Ectodermal cell (in vitro differentiated cells): ENCODE data around the gene IRF5.
"Not testable (repeated sequence)": the region's sequence is repeated elsewhere in the genome, so short reads cannot be mapped to it uniquely, and the experiment has no call there.

Experiments used
- H3K27ac ChIP-seq: 2 replicates; pipeline ENCODE4 v1.7.0; 2013; ENCODE audit warnings: mild to moderate bottlenecking, low read depth, low read length; ENCODE audit not compliant: insufficient read depth, poor library complexity, severe bottlenecking
- H3K27me3 ChIP-seq: 2 replicates; pipeline ENCODE4 v1.7.0; 2013; ENCODE audit warnings: mild to moderate bottlenecking, low read length; ENCODE audit not compliant: insufficient read depth, control insufficient read depth, poor library complexity, severe bottlenecking
- H3K36me3 ChIP-seq: one replicate; pipeline ENCODE4 v1.7.0; 2013; ENCODE audit warnings: low read length; ENCODE audit not compliant: control insufficient read depth, insufficient read depth
- H3K4me1 ChIP-seq: one replicate; pipeline ENCODE4 v1.7.0; 2013; ENCODE audit warnings: low read length; ENCODE audit not compliant: control insufficient read depth, insufficient read depth
- H3K4me3 ChIP-seq: 2 replicates; pipeline ENCODE4 v1.7.0; 2013; ENCODE audit warnings: low read depth, low read length, control low read depth; ENCODE audit not compliant: insufficient read depth
- H3K9me3 ChIP-seq: 2 replicates; pipeline ENCODE4 v1.7.0; 2013; ENCODE audit warnings: mild to moderate bottlenecking, low read length, moderate library complexity; ENCODE audit not compliant: control insufficient read depth
- WGBS, 2 experiments: methylation state at CpG; one replicate each; pipeline ENCODE4 v1.1.7; 2013; ENCODE audit warnings: missing lambda C conversion rate in 2 of 2; 5-methylcytosine and 5-hydroxymethylcytosine counted together

The IRF5 gene

DNA sequence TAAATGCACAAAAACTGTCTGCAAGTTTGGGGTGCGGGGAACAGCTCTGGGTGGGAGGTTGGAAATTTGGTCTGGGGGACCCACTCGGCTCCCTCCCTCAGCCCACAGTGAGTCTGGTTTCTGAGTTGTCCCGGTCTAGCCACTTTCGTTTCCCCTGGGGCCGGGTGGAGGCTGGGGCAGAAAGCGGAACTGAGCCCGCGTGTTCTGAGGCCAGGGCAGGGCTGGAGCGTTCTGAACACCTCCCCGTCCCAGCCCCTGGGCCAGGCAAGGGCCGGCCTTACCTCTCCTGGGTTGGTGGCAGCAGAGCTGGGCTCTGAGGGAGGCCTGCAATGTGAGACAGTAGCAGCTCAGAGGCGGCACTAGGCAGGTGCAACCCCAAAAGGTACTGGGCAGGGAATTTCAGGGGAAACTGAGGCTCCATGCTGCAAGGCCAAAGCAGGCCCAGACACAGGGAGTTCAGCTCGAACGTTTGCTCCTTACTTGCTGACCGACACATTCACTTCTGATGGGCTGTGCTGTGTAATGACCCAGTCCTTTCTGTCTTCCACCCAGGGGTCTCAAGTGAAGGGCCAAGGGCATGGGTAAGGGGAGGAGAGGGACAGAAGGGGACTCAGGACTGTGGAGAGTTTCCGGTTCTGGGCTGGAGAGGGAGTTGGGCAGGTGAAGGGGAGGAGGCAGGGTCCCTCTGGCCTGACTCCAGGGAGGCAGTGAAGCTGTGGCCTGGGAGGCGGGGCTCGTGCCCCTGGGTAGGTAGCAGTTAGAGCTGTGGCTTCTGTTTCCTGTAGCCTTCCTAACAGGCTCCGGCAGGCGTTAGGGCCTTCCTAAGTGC lies 3.0 kb downstream of the IRF5 start:
- WGBS, 2 experiments, result 84% methylated on average over 20 of the region's 20 CpGs
- Histone ChIP-seq H3K36me3 (no peaks in the 10 kb centered on the region), H3K27me3 (peaks cover 48% of the 10 kb centered on the region), H3K4me1 (no peaks in the 10 kb centered on the region), H3K4me3 (no peak overlapping the region), H3K9me3 (no peaks in the 10 kb centered on the region), H3K27ac (no peak overlapping the region)

DNA sequence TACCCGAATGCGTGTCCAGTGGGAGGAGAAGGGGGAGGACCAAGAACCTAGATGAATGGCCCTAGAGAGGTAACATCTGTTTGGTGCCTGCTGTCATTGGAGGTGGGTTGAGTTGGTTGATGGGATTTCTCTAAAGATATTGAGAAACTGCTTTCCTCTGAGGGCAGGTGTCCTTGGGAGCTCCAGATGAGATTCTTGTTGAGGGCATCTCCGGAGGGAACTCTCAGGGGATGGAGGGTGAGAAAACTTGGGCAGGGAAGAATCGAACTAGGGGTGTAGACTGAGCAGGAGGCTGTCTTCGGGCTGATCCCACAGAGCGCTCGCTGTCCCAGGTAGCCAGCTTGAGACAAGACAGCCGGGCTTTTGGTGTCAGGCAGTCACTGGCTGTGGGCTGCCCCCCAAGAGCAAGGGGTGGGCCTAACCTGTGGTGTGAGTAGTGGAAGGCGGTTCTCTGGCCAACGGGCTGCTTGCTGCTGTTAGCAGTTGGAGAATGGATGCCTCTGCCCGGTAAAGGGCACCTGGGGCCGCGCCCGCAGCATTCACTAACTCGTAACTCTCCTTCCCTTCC lies 3.7 kb downstream of the IRF5 start:
- no peaks in the 10 kb centered on the region for H3K4me1 ChIP-seq
- peaks cover 41% of the 10 kb centered on the region for H3K27me3 ChIP-seq
- H3K36me3 ChIP-seq, result no peaks in the 10 kb centered on the region
- H3K4me3 ChIP-seq, result no peak overlapping the region
- no peak overlapping the region for H3K27ac ChIP-seq
- no peaks in the 10 kb centered on the region for H3K9me3 ChIP-seq
- 82 to 84% methylated on average over 15 of the region's 15 CpGs for WGBS, 2 experiments

DNA sequence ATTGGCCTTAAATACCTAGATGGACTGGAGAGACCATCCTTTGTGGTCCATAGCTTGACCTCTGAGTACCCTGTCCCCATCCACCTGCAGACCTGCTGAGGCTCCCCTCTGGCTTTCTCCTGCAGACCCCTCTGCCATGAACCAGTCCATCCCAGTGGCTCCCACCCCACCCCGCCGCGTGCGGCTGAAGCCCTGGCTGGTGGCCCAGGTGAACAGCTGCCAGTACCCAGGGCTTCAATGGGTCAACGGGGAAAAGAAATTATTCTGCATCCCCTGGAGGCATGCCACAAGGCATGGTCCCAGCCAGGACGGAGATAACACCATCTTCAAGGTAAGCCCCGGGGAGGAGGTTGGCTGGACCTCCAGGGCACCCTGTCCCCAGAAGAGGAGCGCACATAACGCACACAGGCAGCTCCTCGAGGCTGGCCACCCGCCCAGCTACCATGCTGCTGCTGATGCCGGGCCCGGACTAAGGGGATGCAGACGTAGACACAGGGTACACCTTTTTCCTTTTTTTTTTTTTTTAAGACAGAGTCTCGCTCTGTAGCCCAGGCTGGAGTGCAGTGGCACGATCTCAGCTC lies 4.3 kb downstream of the IRF5 start:
- Histone ChIP-seq H3K4me3 (no peak overlapping the region), H3K9me3 (no peaks in the 10 kb centered on the region), H3K27ac (no peak overlapping the region), H3K4me1 (no peaks in the 10 kb centered on the region), H3K36me3 (no peaks in the 10 kb centered on the region), H3K27me3 (peaks cover 35% of the 10 kb centered on the region)
- WGBS, 2 experiments, result 92 to 93% methylated on average over 16 of the region's 16 CpGs

DNA sequence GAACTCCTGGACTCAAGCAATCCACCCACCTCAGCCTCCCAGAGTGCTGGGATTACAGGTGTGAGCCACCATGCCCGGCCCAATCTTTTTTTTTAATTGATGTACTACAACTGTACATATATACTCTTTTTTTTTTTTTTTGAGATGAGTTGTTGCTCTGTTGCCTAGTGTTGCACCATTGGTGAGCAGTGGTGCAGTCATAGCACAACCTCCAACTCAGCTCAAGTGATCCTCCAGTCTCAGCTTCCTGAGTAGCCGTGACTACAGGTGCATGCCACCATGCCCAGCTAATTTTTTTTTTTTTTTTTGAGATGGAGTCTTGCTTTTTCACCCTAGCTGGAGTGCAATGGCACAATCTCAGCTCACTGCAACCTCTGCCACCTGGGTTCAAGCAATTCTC lies 5.5 kb downstream of the IRF5 start:
- not testable (repeated sequence) for H3K27ac ChIP-seq, H3K36me3 ChIP-seq, H3K9me3 ChIP-seq, H3K4me3 ChIP-seq, H3K4me1 ChIP-seq
- 93 to 94% methylated on average over 1 to 2 of the region's 2 CpGs for WGBS, 2 experiments
- H3K27me3 ChIP-seq, result peaks cover 22% of the 10 kb centered on the region

DNA sequence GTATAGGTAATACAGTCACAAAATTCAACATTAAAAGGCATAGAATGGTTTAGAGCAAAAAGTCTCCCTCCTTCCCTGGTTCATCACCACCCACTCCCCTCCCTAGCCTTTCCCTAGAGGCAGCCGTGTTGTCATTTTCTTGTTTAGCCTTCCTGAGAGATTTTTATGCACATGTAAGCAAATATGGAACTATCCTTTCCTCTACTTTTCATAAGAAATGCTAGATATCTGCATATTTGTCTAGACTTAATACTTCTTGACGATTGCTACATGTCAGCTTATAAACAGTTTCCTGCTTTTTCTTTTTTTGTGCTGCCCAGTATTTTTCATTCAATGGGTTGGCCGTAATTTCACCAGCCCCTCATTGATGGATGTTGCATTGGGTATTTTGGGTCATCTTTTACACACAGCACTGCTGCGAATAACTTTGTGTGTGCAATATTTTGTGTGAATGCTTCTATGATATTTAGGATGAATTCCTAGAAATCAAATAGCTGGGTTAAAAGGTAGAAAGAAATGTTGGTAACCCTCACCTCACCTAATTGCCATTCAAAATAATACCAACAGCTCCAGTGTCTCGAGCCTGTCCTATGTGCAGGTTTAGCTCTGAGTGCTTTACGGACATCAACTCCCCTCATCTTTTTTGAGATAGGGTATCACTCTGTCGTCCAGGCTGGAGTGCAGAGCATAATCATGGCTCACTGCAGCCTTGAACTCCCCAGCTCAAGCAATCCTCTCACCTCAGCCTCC lies 6.9 kb downstream of the IRF5 start:
- Histone ChIP-seq H3K9me3 (no peaks in the 10 kb centered on the region), H3K27me3 (peaks cover 8% of the 10 kb centered on the region), H3K36me3 (no peaks in the 10 kb centered on the region), H3K27ac (no peak overlapping the region), H3K4me1 (no peaks in the 10 kb centered on the region), H3K4me3 (no peak overlapping the region)
- 86 to 87% methylated on average over 7 of the region's 7 CpGs for WGBS, 2 experiments

DNA sequence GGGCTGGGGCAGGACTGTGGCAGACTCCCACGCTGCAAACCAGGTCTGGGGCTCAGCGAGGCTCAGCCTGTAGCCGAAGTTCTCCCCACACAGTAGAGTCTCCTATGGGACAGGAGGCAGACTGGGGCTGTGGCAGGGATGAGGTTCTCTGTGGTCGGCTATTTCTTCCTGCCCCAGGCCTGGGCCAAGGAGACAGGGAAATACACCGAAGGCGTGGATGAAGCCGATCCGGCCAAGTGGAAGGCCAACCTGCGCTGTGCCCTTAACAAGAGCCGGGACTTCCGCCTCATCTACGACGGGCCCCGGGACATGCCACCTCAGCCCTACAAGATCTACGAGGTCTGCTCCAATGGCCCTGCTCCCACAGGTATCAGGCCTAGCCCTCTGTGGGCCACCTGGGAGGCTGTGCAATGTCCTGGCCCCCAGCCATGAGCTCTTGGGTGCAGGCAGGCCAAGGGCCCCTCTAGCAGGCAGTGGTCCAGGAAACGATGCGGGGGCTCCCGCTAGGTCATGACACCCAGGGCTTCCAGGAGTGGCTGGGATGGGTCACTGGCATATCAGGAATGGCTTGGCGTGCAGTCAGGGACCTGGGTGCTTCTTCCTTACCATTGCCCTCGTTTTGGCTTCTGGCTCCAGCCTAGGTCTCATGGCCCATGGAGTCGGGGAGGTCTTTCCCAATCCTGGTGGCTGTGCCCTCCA lies 8.1 kb downstream of the IRF5 start:
- Histone ChIP-seq H3K9me3 (no peaks in the 10 kb centered on the region), H3K36me3 (no peaks in the 10 kb centered on the region), H3K4me1 (no peaks in the 10 kb centered on the region), H3K4me3 (no peak overlapping the region), H3K27ac (no peak overlapping the region), H3K27me3 (no peaks in the 10 kb centered on the region)
- WGBS, 2 experiments, result 93 to 95% methylated on average over 21 of the region's 21 CpGs

DNA sequence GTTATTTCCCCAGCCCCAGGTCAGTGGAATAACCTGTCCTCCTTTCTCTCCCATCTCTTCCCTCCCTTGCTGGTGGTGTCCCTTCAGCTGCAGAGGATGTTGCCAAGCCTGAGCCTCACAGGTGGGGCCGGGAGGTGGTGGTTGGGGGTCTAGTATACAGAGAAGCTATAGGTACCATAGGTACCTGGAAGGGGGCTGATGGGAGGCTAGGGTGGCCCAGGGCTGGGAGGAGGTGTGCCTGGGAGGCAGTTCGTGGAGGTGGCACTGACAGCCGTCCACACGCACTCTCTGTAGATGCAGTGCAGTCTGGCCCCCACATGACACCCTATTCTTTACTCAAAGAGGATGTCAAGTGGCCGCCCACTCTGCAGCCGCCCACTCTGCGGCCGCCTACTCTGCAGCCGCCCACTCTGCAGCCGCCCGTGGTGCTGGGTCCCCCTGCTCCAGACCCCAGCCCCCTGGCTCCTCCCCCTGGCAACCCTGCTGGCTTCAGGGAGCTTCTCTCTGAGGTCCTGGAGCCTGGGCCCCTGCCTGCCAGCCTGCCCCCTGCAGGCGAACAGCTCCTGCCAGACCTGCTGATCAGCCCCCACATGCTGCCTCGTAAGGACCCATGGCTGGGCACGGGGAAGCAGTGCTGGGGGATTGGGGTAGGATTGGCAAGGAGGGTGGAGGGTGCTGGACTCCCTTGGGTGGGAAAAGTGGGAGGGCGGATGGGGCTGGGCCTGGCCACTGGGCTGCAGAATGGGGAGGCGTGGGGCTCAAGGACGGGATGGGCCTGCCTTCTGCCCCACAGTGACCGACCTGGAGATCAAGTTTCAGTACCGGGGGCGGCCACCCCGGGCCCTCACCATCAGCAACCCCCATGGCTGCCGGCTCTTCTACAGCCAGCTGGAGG lies 9.5 kb downstream of the IRF5 start:
- Histone ChIP-seq H3K27me3 (no peaks in the 10 kb centered on the region), H3K27ac (no peak overlapping the region), H3K36me3 (no peaks in the 10 kb centered on the region), H3K9me3 (no peaks in the 10 kb centered on the region), H3K4me1 (no peaks in the 10 kb centered on the region), H3K4me3 (no peak overlapping the region)
- WGBS, 2 experiments, result 90 to 91% methylated on average over 22 of the region's 22 CpGs

DNA sequence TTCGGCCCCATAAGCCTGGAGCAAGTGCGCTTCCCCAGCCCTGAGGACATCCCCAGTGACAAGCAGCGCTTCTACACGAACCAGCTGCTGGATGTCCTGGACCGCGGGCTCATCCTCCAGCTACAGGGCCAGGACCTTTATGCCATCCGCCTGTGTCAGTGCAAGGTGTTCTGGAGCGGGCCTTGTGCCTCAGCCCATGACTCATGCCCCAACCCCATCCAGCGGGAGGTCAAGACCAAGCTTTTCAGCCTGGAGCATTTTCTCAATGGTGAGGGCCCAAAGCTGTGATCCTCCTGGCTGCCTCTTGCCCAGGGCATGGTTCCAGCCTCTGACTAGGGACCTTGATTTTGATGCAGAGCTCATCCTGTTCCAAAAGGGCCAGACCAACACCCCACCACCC lies 10.1 kb downstream of the IRF5 start:
- H3K4me1 ChIP-seq, result no peaks in the 10 kb centered on the region
- H3K4me3 ChIP-seq, result no peak overlapping the region
- H3K36me3 ChIP-seq, result no peaks in the 10 kb centered on the region
- 89 to 92% methylated on average over 9 of the region's 9 CpGs for WGBS, 2 experiments
- H3K27me3 ChIP-seq, result no peaks in the 10 kb centered on the region
- H3K9me3 ChIP-seq, result no peaks in the 10 kb centered on the region
- H3K27ac ChIP-seq, result no peak overlapping the region

DNA sequence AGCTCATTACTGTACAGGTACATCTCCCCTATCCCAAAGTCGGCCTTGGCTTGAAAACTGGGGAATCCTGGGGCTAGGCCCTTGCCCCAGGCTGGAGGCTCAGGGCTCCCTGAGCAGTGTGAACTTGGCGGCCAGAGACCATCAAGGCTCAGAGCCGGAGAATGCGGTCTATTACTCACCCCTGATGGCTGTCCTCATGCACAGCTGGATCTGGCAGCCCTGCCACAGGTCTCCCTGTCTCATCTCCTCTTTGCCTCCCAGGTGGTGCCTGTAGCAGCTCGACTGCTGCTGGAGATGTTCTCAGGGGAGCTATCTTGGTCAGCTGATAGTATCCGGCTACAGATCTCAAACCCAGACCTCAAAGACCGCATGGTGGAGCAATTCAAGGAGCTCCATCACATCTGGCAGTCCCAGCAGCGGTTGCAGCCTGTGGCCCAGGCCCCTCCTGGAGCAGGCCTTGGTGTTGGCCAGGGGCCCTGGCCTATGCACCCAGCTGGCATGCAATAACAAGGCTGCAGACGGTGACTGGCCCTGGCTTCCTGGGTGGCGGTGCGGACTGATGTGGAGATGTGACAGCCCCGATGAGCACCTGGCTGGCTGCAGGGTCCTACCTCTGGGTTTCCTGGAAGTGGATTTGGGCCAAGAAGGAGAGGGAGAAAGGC lies 10.7 kb downstream of the IRF5 start:
- H3K36me3 ChIP-seq, result no peaks in the 10 kb centered on the region
- H3K9me3 ChIP-seq, result no peaks in the 10 kb centered on the region
- no peak overlapping the region for H3K27ac ChIP-seq
- H3K4me3 ChIP-seq, result no peak overlapping the region
- no peaks in the 10 kb centered on the region for H3K27me3 ChIP-seq
- WGBS, 2 experiments, result 95 to 96% methylated on average over 12 of the region's 12 CpGs
- H3K4me1 ChIP-seq, result no peaks in the 10 kb centered on the region
